Skeletal muscle satellite cell (primary cell): ENCODE data around the gene KLK11. TPM values are rescaled to one million over a fixed set of nuclear protein-coding genes. Genes with fewer than 3 reads are reported as not detected.

Experiments used
- H3K27me3 ChIP-seq: 2 replicates; pipeline ENCODE4 v1.7.0; 2013; ENCODE audit warnings: low read length; ENCODE audit not compliant: control insufficient read depth, insufficient read depth
- H3K36me3 ChIP-seq: 2 replicates; pipeline ENCODE4 v1.7.0; 2013; ENCODE audit warnings: mild to moderate bottlenecking, control low read depth, low read length; ENCODE audit not compliant: insufficient read depth
- H3K4me1 ChIP-seq: 2 replicates; pipeline ENCODE4 v1.7.0; 2013; ENCODE audit warnings: low read length; ENCODE audit not compliant: control insufficient read depth, insufficient read depth
- H3K4me2 ChIP-seq: 2 replicates; pipeline ENCODE4 v1.7.0; 2013; ENCODE audit warnings: mild to moderate bottlenecking, low read length
- H3K4me3 ChIP-seq: 2 replicates; pipeline ENCODE4 v1.7.0; 2013; ENCODE audit warnings: low read length
- H3K9ac ChIP-seq: 2 replicates; pipeline ENCODE4 v1.7.0; 2013; ENCODE audit warnings: mild to moderate bottlenecking, low read depth, low read length, moderate library complexity
- H3K9me3 ChIP-seq: replicated peaks from 2 replicates; pipeline ENCODE4 v1.7.0; 2013; ENCODE audit warnings: mild to moderate bottlenecking, control low read depth, low read length
- total RNA-seq: library from RNA; depleted of rRNA; stranded (reverse); fragments of >200 nt; gene quantifications from 2 replicates; pipeline ENCODE4 v1.2.3, GENCODE V29; 2012; rRNA removed

Gene KLK11, protein sequence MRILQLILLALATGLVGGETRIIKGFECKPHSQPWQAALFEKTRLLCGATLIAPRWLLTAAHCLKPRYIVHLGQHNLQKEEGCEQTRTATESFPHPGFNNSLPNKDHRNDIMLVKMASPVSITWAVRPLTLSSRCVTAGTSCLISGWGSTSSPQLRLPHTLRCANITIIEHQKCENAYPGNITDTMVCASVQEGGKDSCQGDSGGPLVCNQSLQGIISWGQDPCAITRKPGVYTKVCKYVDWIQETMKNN
- not detected in 2 replicates for total RNA-seq

DNA sequence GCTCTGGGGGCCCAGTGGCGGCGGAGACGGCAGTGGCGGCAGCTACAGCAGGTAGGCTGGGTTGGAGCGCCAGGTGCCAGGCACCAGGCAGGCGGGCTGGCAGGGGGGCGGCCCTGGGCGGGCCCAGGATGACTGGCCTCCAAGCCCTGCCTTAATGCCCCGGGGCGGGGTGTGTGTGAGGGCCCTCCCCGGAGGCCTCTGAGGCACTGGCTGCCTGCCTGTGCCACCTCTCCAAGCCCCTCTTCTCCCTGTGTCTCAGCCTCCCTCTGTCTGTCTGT, at the start of gene KLK11:
Gene KLK11 (minus strand): TSS at position 63 of the 278 bp plus-strand sequence. CDS start 985 bp downstream, outside the sequence.
- Histone ChIP-seq H3K4me3 (no peak within 1 kb of the TSS), H3K9ac (no peak within 1 kb of the TSS), H3K27me3 (no peaks in the 10 kb centered on the region)

DNA sequence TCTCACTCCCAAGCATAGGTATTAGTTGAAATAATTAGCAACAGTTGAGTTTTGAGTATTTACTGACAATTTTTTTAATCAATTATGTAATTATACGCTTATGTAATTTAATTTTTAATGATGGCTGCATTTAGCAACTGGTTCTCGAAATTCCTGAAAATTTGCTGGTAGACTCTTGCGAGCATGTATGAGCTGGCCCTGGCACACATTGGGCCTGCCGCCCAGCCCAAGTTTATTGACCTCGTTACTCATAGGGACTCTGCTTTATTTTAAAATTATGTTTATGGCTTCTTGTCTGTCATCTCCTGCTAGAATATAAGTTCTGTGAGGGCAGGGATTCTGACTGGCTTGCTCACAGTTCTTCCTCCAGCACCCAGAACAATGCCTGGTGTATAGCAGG, 49.6 kb upstream of the KLK11 start:
- H3K36me3 ChIP-seq = no peaks in the 10 kb centered on the region
- H3K27me3 ChIP-seq = no peaks in the 10 kb centered on the region
- H3K4me1 ChIP-seq = no peaks in the 10 kb centered on the region
- no peak overlapping the region for H3K4me3 ChIP-seq
- no peaks in the 10 kb centered on the region for H3K9me3 ChIP-seq
- H3K4me2 ChIP-seq = no peak overlapping the region
- no peak overlapping the region for H3K9ac ChIP-seq

More for the DNA sequence above, at the start of gene KLK11:
- H3K9me3 ChIP-seq = no peaks in the 10 kb centered on the region
- no peaks in the 10 kb centered on the region for H3K4me1 ChIP-seq
- no peaks in the 10 kb centered on the region for H3K36me3 ChIP-seq
- no peak within 1 kb of the TSS for H3K4me2 ChIP-seq

DNA sequence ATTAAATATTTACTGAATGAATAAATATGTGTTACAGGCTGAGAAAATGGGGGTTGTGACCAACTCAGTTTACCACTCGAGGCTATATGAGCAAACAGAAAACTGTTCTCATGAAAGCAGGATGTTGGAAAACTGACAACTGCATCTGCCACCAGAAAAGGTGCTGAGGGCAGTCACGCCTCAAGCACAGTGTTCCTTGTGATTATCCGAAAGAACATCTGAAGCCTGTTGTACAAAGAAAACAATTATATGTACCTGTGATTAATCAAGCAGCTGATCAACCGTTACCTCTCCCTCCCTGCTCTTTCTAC, 44.6 kb upstream of the KLK11 start:
- Histone ChIP-seq H3K27me3 (no peaks in the 10 kb centered on the region), H3K9me3 (no peaks in the 10 kb centered on the region), H3K4me3 (no peak overlapping the region), H3K4me2 (no peak overlapping the region), H3K4me1 (no peaks in the 10 kb centered on the region), H3K9ac (no peak overlapping the region), H3K36me3 (no peaks in the 10 kb centered on the region)

DNA sequence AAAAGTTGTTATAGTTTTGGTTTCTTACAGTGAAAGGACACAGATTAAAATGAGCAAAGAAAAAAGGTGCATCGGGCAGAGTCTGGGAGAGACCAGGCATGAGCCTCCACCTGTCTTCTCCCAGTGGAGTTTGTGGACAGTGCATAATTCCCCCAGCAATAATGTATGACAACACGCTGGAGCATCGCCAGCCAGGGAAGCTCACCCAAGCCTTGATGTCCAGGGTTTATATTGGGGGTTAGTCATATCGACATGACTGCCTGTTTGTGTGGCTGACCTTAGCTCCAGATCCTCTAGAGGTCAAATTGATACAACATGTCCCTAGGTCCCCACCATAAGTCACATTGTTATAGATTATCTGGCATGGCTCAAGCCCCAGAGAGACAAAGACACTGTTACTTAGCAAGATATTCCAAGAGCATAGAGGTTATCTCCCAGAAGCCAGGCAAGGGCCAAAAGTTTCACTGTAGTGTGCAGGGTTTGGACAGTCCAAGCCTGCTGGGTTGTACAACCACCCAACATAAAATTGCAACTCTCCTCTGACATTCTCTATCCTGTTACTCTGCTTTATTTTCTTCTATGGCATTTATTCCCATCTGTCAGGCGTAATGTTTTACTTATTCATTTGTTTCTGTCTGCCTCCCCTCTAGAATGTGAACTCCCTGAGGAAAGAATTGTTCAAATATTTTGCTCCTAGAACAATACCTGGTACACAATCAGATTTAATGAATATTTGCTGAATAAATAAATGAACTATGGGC, 44.1 kb upstream of the KLK11 start:
- Histone ChIP-seq H3K36me3 (no peaks in the 10 kb centered on the region), H3K27me3 (no peaks in the 10 kb centered on the region), H3K9ac (no peak overlapping the region), H3K4me2 (no peak overlapping the region), H3K4me1 (no peaks in the 10 kb centered on the region), H3K4me3 (no peak overlapping the region), H3K9me3 (no peaks in the 10 kb centered on the region)

DNA sequence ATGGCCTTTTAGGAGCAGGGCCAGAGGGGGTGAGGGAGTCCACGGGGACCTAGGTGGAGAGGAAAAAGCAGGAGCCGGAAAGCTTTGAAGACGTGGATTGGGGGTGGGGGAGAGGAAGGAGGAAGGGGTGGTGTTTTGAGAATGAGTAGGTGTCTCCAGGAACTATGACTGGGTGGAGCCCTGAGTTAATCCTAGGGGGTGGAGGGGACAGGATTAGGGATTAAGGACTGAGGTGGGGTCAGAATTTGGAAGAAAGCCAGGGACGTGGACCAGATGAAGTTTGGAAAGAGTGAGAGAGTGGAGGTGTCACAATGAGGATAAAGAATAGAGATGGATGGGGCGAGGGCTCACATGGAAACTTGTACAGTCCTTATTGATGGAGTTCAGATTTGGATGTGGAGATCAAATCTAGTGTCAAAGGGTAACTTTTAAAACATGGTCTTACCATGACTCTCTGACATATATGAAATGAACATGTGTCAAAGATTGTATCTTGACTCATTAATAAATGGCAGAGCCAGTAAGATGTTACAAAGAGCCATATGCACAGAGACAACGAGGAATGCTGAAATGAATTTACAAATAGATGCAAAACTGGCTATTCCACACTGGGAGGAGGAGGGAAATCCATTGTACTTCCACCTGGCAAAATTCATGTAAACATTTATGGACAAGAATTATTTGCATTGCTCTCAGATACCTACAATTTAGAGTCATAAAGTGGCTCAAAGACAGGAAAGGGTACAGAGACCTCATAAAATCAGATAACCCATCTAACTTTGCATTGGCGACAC, 40.2 kb upstream of the KLK11 start:
- no peaks in the 10 kb centered on the region for H3K4me1 ChIP-seq
- no peak overlapping the region for H3K9ac ChIP-seq
- H3K27me3 ChIP-seq = no peaks in the 10 kb centered on the region
- H3K36me3 ChIP-seq = no peaks in the 10 kb centered on the region
- H3K4me3 ChIP-seq = no peak overlapping the region
- no peak overlapping the region for H3K4me2 ChIP-seq
- H3K9me3 ChIP-seq = no peaks in the 10 kb centered on the region

DNA sequence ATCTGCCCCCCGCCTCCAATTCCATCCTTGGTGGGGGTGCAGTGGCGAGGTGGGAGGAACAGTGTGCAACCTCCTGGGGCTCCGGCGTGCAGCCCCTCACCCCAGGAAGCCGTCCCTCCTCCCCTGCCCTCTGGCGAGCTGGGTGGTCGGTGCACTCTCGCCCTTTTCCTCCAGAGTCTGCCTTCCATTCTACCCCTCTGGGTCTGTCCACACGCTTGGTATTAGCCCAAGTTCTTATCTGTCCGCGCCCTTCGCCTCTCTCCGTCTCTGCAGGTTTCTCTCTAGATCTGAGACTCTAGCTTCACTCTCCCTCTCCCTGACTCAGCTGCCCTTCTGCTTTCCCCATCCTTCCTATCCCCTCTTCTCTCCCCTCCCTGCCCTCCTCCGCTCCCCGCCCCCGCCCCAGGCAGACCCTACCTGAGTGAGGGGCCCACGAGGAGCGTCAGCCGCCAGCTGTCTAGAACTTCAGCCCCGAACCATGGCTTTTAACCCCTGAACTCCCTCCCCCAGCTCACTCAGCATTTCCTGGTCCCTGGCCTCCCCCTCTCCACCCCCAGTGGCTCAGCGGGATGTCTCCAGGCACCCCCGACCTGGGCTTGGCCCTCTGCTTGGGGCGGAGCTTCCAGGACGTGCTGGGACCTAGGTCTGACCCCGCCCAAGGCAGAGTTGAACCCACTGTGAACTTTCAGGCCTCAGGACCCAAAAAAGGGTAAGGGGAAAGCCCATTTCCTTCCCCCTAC, 39.0 kb upstream of the KLK11 start:
- H3K9ac ChIP-seq = no peak overlapping the region
- H3K4me1 ChIP-seq = no peaks in the 10 kb centered on the region
- no peaks in the 10 kb centered on the region for H3K36me3 ChIP-seq
- H3K4me3 ChIP-seq = no peak overlapping the region
- no peaks in the 10 kb centered on the region for H3K9me3 ChIP-seq
- no peak overlapping the region for H3K4me2 ChIP-seq
- H3K27me3 ChIP-seq = no peaks in the 10 kb centered on the region

DNA sequence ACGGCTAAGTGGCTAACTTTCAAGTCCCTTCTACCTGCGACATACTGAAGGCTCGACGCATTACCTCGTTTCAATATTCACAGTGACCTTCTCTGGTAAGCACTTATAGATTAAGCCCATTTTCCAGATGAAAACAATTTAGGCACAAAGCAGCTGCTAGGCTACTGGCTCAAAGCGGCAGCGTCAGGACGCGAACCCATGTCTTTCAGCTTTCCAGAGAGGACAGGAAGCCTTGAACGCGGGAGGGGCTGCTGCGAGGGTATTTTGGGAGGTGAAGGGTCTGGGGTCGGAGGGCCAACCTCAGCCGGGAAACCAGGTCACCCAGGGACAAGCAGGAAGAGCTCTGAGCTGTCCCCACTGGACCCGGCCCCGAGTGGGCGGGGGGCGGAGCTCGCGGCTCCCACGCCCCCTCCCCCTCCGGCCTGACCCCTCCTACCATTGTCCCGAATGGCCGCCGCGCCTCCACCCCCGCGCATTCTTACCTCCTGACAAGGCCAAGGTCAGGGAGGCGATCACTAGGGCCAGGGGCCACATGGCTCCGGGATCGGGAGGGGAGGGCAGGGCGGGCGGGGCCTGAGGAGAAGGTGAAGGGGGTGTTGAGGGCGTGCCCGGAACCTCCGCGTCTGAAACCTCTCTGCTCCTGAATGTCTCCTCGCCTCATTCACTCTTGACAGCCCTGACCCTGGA, 38.3 kb upstream of the KLK11 start, which contains the start of gene KLK13:
Gene KLK13 (minus strand): TSS at position 559 of the 687 bp plus-strand sequence. CDS start 25 bp downstream, at position 534.
- Histone ChIP-seq H3K4me2 (no peak within 1 kb of the TSS), H3K4me1 (no peaks in the 10 kb centered on the region), H3K4me3 (no peak within 1 kb of the TSS), H3K9ac (no peak within 1 kb of the TSS), H3K27me3 (no peaks in the 10 kb centered on the region), H3K9me3 (no peaks in the 10 kb centered on the region), H3K36me3 (no peaks in the 10 kb centered on the region)

DNA sequence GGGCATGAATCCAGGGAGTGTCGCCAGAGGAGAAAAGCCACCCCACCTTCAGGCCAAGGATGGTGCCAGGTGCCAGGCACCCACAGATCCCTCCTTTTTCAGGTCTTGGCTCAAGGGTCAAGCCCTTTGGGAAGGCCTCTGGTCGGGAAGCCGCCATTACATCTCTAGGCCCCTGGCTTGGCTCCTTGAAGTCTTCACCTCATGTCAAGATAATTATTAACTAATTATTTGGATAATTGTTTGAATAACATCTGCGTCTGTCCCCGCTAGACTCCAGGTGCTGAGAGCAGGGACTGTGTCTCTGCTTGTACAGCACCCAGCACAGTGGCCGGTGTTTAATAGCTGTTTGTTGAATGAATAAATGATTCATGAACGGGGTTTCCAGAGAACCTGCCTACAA, 37.2 kb upstream of the KLK11 start:
- H3K27me3 ChIP-seq = no peaks in the 10 kb centered on the region
- no peak overlapping the region for H3K4me2 ChIP-seq
- H3K9me3 ChIP-seq = no peaks in the 10 kb centered on the region
- no peaks in the 10 kb centered on the region for H3K4me1 ChIP-seq
- no peaks in the 10 kb centered on the region for H3K36me3 ChIP-seq
- H3K9ac ChIP-seq = no peak overlapping the region
- no peak overlapping the region for H3K4me3 ChIP-seq

DNA sequence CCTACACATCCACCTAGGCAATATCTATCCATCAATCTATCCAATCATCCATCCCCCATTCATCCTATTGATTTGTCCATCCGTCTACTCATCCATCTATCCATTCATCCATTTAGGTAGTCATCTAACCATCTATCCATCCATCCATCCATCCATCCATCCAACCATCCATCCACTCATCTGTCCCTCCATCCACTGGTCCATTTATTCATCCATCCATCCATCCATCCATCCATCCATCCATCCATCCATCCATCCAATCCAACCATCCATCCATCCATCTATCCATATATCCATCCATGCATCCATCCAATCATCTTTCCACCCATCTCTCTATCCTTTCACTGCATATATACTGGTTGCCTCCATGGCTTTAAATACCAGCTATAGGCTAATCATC, 34.6 kb upstream of the KLK11 start:
- Histone ChIP-seq H3K9ac (no peak overlapping the region), H3K36me3 (no peaks in the 10 kb centered on the region), H3K27me3 (no peaks in the 10 kb centered on the region), H3K4me3 (no peak overlapping the region), H3K4me1 (no peaks in the 10 kb centered on the region), H3K9me3 (no peaks in the 10 kb centered on the region), H3K4me2 (no peak overlapping the region)

DNA sequence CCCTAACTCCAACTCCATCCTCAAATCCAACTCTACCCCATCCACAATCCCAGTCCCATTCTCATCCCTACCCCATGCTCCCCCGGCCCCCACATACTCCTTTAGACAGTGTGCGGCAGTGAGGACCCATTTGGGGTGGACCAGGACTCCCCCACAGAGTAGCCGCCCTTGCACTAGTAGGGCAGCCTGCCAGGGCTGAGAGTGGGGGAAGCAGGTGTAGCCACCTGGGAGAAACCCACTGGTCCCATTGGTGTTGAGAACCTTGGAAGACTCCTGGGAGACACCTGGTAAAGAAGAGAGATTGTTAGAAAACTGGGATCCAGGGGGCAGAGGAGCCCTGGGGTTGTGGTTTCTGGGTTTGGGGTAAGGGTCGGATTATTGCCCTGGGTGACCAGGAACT, 33.9 kb upstream of the KLK11 start:
- H3K4me1 ChIP-seq = no peaks in the 10 kb centered on the region
- no peaks in the 10 kb centered on the region for H3K27me3 ChIP-seq
- H3K4me2 ChIP-seq = no peak overlapping the region
- no peaks in the 10 kb centered on the region for H3K9me3 ChIP-seq
- H3K4me3 ChIP-seq = no peak overlapping the region
- H3K9ac ChIP-seq = no peak overlapping the region
- no peaks in the 10 kb centered on the region for H3K36me3 ChIP-seq

DNA sequence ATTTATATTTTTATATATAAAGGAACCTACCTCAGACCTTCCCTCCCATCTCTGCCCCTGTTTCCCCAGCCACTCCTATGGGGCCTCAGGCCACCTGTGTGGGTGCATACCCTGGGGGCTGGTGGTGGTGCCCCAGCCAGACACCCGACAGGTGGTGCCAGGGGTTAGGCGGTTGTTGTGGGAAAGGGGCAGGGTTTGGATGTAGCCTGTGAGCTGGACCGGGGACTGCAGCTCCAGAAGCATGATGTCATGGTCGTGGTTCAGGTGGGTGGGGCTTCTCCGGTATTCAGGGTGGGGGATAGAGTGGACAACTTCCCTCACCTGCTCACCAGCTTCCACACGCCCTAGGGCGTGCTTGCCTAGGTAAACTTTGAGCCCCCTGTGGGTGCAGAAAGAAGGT, 33.3 kb upstream of the KLK11 start:
- H3K27me3 ChIP-seq = no peaks in the 10 kb centered on the region
- H3K36me3 ChIP-seq = no peaks in the 10 kb centered on the region
- no peak overlapping the region for H3K9ac ChIP-seq
- no peaks in the 10 kb centered on the region for H3K9me3 ChIP-seq
- H3K4me2 ChIP-seq = no peak overlapping the region
- H3K4me1 ChIP-seq = no peaks in the 10 kb centered on the region
- no peak overlapping the region for H3K4me3 ChIP-seq
